NCI-H146 (cell line): ENCODE measurements around the gene LHX1.
A peak's percentile ranks its signal among the peaks of the same experiment; 100 is the strongest.

ENCODE experiments used
- DNase-seq: peaks from one replicate; lab custom pipeline; 2025; lab: John Stamatoyannopoulos, UW

The LHX1 gene

DNA sequence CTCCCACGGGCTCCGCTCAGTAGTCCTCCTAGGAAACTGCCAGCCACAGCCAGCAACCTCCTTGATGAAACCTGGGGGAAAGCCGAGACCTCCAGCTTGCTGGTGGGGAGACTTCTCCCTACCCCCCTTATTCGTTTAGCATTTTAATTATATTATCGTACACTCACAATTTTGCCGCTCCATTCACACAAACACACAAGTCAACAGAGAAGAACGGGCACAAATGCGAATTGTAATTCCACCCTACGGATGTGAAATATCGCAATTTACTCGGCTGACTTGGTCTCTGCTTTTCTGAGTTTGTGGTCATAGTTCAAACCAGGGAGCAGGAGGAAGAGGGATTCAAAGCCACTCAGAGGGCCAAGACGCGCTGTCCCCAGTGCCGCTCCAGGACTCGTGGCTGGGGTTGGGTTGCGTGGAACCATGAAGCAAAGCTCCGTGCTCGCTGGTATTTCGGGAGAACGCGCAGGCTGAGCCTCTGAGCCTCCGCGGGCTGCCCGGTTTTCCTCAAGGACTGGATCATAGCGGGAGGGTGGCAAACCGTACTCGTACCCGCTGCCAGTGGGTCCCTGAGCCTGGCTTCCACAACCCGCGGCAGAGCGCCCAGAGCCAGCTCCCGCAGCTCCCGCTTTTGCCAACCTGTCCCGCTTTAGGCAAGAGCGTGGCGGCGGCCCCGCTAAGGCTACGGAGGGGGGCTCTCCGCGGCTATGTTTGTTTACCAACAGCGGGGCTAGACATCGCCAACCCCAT lies 2.0 kb downstream of the LHX1 start:
- DNase-seq, result no peak

GRCh38 chr17:36939802-36940312 lies 2.6 kb downstream of the LHX1 start:
- DNase-seq, result no peak

GRCh38 chr17:36940313-36941264 lies 3.3 kb downstream of the LHX1 start:
- no peak for DNase-seq

- DNase-seq, result no peak
These were observed 4.2 kb downstream of the LHX1 start for GRCh38 chr17:36941265-36942010.

- DNase-seq, result no peak
These were observed 4.8 kb downstream of the LHX1 start for GRCh38 chr17:36942019-36942599.

- no peak for DNase-seq
These were observed 5.4 kb downstream of the LHX1 start for GRCh38 chr17:36942631-36943125.

DNA sequence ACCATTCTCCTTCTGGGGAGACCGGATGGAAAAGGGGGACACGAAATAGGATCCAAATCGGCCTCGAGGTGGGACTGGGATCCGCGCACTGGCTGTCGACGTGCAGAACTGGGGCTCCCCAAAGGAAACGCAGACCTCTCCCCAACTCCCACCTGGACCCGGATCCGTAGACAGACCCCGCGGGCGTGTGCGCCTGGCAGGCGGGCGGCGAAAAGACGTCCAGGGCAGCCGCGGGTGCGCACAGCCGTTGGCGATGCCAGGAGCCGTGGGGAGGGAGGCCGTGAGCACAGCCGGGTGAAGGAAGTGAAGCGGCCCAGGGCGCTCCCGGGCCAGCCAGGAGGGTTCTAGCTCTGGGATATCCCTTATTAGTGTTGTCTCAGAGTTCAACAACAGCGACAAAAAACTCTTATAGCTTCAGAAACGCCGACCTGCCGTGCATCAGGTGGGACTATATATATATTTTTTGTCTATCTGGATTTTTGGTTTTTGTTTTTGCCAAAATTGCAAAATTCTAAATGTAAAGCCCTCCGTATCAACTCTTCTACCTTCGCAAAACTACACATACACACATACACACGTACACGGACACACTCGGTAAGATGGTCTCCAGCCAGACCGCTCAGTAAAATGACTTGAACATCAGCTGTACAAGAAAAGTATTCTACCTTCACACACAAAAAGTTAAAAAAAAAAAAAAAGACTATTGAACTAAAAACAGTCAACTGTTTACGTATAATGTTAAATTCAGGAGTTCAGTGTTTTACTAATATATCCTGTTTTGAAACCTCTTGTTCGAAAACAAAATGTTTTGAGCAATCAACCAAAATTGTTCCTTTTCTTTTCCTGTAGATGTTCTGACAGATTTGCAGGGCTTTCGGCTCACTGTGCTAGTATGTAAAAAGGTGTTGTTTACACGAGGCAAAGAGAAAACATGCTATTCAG lies 6.2 kb downstream of the LHX1 start:
- DNase-seq, result no peak

DNA sequence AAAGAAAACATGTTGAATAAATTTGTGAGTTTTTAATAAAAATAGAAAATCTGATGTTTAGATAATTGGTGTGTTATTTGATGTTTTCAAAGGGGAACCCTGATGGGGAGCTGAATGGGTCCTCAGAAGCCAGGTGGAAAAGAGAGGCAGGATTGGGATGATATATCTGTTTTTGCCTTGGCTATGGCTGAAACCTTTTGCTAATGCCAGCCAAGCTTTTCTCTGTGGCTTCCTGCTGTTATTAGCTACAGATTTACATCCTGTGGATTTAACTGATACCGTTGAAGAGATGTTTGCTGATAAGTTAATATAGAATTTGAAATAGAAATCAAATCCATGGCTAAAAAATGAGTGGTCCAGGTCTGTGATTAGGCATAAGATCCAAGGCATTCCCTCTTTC lies 7.3 kb downstream of the LHX1 start:
- DNase-seq, result no peak

GRCh38 chr17:36945140-36945539 lies 7.9 kb downstream of the LHX1 start:
- DNase-seq, result no peak

- DNase-seq, result peak; percentile 26
These were observed 8.9 kb downstream of the LHX1 start for GRCh38 chr17:36945959-36946725.

DNA sequence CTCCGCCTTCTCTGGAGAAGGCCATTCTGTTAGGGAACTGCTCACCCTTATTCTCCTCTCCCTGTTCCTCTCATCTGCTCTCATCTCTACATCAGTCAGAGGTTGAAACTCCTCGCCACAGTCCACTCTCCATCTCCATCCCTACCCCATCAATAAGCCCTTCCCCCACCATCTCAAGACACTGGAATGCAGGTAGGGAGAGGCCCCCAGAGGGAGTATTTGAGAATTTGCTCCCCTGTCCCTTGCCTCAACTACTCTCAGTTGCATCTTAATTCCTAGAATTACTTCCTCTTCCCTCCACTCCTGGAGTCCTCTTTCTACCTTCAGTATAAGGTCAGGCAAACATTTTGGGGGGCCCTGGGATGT lies 9.4 kb downstream of the LHX1 start:
- DNase-seq, result no peak

- peak; percentile 46 for DNase-seq
These were observed 10.8 kb downstream of the LHX1 start for GRCh38 chr17:36947922-36948716.

DNA sequence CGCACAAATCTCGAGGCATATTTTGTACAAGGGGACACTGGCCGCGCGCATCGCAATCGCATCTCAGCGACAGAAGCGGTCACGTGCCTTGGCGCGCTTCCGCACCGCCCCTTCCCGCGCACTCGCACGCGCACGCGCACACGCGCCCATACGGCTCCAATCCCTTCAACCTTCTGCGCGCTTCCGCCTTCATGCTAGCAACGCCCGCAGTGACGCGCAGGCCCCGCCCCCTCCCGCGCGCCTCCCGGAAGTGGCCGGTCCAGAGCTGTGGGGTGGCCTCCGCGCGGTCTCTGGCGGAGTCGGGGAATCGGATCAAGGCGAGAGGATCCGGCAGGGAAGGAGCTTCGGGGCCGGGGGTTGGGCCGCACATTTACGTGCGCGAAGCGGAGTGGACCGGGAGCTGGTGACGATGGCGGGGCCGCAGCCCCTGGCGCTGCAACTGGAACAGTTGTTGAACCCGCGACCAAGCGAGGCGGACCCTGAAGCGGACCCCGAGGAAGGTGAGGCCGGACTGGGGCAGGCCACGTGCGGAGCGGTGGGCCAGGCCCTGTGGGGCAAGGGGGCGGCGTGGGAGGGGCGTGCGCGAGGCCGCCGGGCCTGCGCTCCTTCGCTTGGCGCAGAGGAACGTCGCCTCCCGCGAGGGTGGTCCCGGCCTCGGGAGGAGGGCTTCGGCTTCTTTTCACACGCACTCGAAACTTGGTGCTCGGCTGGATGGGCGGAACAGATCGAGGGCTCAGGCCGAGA lies 11.6 kb downstream of the LHX1 start, which contains the start of gene AATF:
Gene AATF, plus strand, starts transcription at position 238 of the 744 bp plus-strand sequence. Its CDS starts 172 bp downstream, at position 410.
- peak; percentile 96 for DNase-seq

DNA sequence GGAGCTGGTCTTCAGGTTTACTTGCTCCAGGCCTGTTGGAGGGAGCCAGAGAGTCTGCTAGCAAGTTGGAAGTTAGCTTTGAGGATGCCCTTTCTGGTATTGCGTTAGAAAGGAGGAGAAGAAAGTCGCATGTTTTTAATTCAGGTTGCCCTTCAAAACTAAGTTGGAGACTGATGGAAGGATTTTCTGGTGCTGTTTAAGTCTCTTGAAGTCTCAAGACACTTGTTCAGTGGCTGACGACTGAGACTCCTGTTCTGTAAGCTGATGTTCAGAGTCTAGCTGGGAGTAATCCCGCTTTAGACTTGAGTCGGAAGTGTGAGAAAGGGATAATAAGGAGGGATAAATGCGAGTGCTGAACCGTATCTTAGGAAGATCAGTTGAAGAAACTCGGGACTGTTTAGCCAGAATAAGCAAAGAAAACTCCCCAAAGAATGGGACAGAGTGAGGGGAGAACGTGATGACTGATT lies 12.2 kb downstream of the LHX1 start:
- peak; percentile 25 for DNase-seq

DNA sequence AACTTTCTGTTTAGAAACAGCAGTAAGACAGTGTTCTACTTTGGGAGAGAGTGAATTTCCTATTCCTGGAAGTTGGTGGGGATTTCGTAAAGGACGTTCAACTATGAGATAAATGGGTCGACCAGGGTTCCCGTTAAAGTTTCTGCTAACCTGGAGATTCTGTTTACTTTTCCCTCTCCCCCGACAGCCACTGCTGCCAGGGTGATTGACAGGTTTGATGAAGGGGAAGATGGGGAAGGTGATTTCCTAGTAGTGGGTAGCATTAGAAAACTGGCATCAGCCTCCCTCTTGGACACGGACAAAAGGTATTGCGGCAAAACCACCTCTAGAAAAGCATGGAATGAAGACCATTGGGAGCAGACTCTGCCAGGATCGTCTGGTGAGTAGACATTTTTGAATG lies 12.8 kb downstream of the LHX1 start:
- no peak for DNase-seq

DNA sequence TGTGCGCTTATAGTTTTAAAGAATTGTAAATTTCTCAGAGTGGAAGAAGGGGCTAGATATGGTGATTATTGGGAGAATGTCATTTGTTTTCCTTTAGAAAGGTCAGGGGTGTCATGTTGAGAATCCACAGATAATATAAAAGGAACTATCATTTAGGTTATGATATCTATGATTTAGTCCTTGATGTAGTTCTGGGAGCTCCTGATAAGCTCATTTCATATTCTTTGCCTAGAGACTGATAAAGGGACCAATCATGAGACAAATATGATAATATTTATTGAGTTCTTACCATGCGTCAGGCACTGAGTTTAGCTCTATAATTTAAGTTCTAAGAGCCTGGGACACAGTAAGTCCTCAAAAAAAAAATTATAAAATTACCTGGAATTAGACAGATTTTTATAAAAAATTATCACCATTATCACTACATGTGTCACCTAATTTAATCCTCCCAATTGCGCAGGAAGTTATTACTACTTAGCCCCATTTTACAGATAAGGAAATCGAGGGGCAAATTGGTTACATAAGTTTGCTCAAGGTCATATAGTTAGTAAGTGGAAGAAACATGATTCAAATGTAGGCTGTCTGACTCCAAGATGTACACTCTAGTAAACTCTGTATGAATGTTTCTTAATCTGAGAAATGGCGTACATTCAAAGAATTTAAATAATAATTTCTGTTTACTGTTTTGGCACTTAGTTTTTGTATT lies 14.0 kb downstream of the LHX1 start:
- no peak for DNase-seq

DNA sequence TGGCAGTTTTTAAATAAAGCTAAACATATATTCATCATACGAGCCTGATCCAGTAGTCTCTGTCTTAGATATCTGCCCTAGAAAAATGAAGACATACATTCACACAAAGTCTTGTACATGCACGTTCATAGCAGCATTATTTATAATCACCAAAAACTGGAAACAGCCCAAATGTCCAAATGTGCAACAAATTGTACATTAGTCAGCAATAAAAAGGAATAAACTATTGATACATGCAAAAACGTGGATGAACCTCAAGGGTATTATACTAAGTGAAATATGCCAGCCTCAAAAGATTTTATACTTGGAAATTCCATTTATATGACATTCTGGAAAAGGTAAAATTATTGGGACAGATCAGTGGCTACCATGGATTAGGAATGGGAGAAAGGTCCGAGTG lies 34.2 kb downstream of the LHX1 start:
- DNase-seq, result no peak
